Ovary (tissue), 3 donors: ENCODE results near the gene NCAPD2.

Source experiments
- POLR2A ChIP-seq: fragments of 450-650 bp; IDR thresholded peaks from one replicate; pipeline ENCODE4 v1.6.1; 2017; ENCODE audit warnings: antibody characterized with exemption, mild to moderate bottlenecking, moderate library complexity
- TF ChIP-seq, protein P1 (sequence below), 3 donors: fragments of 450-650 bp in 2 of 3; fragments of 200-600 bp in 1 of 3; IDR thresholded peaks; one replicate each; pipeline versions ENCODE4 v1.5.1 to v1.8.0; 2016 to 2022; ENCODE audit warnings: antibody characterized with exemption in 3 of 3, mild to moderate bottlenecking in 1 of 3
- donor health status: DM: no; HTN: no; CAD: no.

GRCh38 chr12:6527711-6528110, 33.8 kb downstream of the NCAPD2 start:
- TF ChIP-seq, protein P1, sequence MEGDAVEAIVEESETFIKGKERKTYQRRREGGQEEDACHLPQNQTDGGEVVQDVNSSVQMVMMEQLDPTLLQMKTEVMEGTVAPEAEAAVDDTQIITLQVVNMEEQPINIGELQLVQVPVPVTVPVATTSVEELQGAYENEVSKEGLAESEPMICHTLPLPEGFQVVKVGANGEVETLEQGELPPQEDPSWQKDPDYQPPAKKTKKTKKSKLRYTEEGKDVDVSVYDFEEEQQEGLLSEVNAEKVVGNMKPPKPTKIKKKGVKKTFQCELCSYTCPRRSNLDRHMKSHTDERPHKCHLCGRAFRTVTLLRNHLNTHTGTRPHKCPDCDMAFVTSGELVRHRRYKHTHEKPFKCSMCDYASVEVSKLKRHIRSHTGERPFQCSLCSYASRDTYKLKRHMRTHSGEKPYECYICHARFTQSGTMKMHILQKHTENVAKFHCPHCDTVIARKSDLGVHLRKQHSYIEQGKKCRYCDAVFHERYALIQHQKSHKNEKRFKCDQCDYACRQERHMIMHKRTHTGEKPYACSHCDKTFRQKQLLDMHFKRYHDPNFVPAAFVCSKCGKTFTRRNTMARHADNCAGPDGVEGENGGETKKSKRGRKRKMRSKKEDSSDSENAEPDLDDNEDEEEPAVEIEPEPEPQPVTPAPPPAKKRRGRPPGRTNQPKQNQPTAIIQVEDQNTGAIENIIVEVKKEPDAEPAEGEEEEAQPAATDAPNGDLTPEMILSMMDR (IDR thresholded peaks at IDR 0.05) = no peak
- TF ChIP-seq POLR2A = no peak
